IPS DF 4.7 (cell line): ENCODE data around the gene NR2C2AP.

Experiments used
- DNase-seq: peaks from one replicate; pipeline ENCODE4 v3.0.0-alpha.2; 2013; ENCODE audit warnings: low spot score; ENCODE audit errors: extremely low read depth

NR2C2AP gene

GRCh38 chr19:19152668-19153384 lies 50.4 kb downstream of the NR2C2AP start:
- DNase-seq: no peak

GRCh38 chr19:19151418-19151817 lies 51.8 kb downstream of the NR2C2AP start:
- DNase-seq: no peak
